ENCODE results near the gene GUCD1. TPM values are rescaled to one million over a fixed set of nuclear protein-coding genes. Genes with fewer than 3 reads are reported as not detected.

GUCD1 gene
- total and polyA plus RNA-seq, 2 of the 13 experiments (the other 11 are each of a cell fraction or from before 2014, with no cell fraction given), result 128 to 245 TPM

GRCh38 chr22:24514241-24515026, 40.5 kb downstream of the GUCD1 start (continued):
- peak; percentile 88 for TF ChIP-seq KMT2B (CRISPR knock-in tag; IDR thresholded peaks at IDR 0.05)
- TF ChIP-seq KLF11 (CRISPR knock-in tag; IDR thresholded peaks at IDR 0.05), result peak; percentile 99
- no peak for TF ChIP-seq FLYWCH1 (CRISPR knock-in tag; IDR thresholded peaks at IDR 0.05)
- TF ChIP-seq NFATC3 (CRISPR knock-in tag; IDR thresholded peaks at IDR 0.05), result peak; percentile 82; the same call in 1 of the 2 replicates
- TF ChIP-seq ZNF235 (CRISPR knock-in tag; IDR thresholded peaks at IDR 0.05; ENCODE audit: borderline replicate concordance), result peak; percentile 93
- peak; percentile 86 for TF ChIP-seq ZNF83 (CRISPR knock-in tag; IDR thresholded peaks at IDR 0.05; ENCODE audit: borderline replicate concordance)
- peak; percentile 96 for TF ChIP-seq ZNF609 (CRISPR knock-in tag; IDR thresholded peaks at IDR 0.05; ENCODE audit: borderline replicate concordance)
- peak; percentile 97 for TF ChIP-seq ZNF747 (CRISPR knock-in tag; IDR thresholded peaks at IDR 0.05; ENCODE audit: borderline replicate concordance)
- peak; percentile 100 for TF ChIP-seq MLX (CRISPR knock-in tag; IDR thresholded peaks at IDR 0.05)
- peak; percentile 60 for TF ChIP-seq CEBPG (CRISPR knock-in tag; IDR thresholded peaks at IDR 0.05)
- TF ChIP-seq SP4 (CRISPR knock-in tag; IDR thresholded peaks at IDR 0.05), result no peak; the same call in 1 of the 2 replicates
- TF ChIP-seq ZNF431 (CRISPR knock-in tag; IDR thresholded peaks at IDR 0.05; ENCODE audit: borderline replicate concordance, low read depth), result peak; percentile 97; the same call in 1 of the 2 replicates
- peak; percentile 94 for TF ChIP-seq THRA (CRISPR knock-in tag; IDR thresholded peaks at IDR 0.05; ENCODE audit: borderline replicate concordance)
- TF ChIP-seq PRMT3 (CRISPR knock-in tag; IDR thresholded peaks at IDR 0.05; ENCODE audit: borderline replicate concordance, low read depth), result peak; percentile 74
- TF ChIP-seq USF2 (IDR thresholded peaks at IDR 0.05; ENCODE audit: low read depth, low read length), result no peak
- TF ChIP-seq USF2 (CRISPR knock-in tag; IDR thresholded peaks at IDR 0.05; ENCODE audit: borderline replicate concordance), result peak; percentile 49; the same call in 1 of the 2 replicates
- peak; percentile 96 for TF ChIP-seq ZNF230 (CRISPR knock-in tag; IDR thresholded peaks at IDR 0.05)
- peak; percentile 96 for TF ChIP-seq ZNF724P (CRISPR knock-in tag; IDR thresholded peaks at IDR 0.05; ENCODE audit: borderline replicate concordance)
- peak; percentile 95; the same call in 1 of the 2 replicates for TF ChIP-seq ZNF292 (CRISPR knock-in tag; IDR thresholded peaks at IDR 0.05; ENCODE audit: borderline replicate concordance, low read depth)
